Activated CD8-positive, alpha-beta memory T cell treated with anti-CD3 and anti-CD28 coated beads for 4 hours (primary cell): Measurements from ENCODE around the gene PNPLA2.

Experiments used
- DNase-seq, 2 donors: peaks; one replicate each; pipeline ENCODE4 v3.0.0-alpha.2; 2020; ENCODE audit warnings: low read depth in 2 of 2

PNPLA2 gene

DNA sequence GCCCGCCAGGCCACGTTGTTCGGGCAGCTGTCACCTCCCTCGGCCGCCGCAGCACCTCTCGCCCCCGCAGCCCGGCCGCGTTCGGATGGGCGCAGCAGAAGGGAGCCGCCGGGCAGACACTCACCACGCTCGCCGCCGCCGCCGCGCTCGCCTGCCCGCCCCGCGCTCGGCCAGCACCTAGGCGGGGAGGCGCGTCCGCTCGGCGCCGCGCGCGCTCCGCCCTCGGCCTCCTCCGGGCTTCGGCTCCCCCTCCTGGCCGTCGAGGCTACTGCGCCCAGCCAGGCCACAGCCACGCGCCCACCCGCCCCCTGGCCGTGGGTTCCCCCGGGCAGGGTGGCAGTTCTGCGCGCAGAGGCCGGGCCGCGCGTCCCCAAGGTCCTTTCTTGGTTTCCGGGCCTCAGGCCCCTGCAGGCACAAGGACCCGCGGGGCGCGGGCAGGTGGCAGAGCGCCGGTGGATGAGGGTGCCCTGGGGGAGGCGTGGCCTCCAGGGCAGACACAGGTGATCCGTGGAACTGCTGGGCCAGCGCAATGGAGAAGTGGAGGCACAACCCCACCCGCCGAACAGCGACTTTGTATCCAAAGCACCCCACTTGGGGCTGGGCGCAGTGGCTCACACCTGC is 20.5 kb upstream of the PNPLA2 start, which contains the start of gene SLC25A22:
SLC25A22 (minus strand) TSS at position 189 of the 621 bp plus-strand sequence. CDS start 3,275 bp downstream, outside the sequence.
- peak; percentile 54 to 65 for DNase-seq

DNA sequence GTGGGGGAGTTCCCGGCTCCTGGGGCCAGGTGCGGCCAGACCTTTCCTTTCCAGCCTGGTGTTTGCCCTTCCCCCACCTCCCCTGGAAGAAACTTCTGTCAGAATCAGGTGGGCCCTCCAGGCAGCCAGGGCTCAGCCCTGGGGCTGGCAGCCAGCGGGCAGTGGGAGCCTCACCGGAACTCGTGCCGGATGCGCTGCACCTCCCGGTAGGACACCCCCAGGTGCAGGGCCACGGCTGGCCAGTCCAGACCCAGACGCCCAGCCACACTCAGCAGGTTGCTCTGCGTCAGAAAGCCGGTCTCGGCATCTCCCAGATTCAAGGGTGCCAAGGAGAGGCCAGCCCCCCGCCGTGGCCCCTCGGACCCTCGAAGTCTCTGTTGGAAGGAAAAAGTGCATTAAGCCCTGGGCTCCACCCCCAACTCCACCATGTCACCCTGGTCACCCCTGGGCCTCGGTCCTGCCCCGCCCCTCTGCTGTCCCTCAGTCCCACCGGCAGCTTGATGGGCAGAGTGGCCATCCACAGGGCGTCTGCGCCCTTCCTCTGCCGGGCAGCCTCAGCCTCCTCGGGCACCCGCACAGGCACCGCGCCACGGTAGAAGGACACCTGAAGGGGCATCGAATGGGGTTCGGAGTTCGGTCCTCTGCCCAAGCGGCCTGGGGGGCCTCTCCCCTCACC is 18.9 kb upstream of the PNPLA2 start:
- no peak for DNase-seq

- no peak for DNase-seq
Observed at GRCh38 chr11:800473-800872, 18.2 kb upstream of the PNPLA2 start.

DNA sequence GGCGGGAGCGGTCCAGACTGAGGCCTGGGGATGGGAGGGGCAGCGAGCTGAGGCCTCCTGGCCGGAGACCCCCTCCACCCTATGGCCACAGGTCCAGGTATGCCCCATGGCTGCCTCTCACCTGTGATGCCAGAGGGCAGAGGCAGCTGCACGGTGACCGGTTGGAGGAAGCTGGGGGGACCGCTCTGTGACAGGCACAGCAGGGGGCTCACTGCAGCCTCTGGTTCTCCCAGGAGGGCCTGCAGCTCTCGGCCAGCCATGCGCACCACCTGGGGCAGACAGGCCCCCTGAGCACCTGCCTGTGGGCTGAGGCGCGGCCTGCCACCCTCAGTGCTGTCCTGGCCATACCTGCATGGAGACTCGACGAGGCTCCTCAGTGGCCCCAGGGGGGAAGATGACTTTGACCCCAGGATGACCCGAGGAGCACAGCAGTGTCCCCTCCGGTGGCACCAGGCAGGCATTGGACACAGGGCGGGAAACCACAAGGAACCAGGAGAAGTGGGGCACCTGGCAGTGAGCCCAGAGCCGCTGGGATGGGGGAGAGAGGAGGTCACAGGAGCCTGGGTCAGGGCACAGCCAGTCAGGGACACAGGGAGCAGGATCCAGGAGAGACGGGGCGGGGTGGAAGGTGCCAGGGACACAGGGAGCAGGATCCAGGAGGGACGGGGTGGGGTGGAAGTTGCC is 17.5 kb upstream of the PNPLA2 start:
- DNase-seq, result no peak

DNA sequence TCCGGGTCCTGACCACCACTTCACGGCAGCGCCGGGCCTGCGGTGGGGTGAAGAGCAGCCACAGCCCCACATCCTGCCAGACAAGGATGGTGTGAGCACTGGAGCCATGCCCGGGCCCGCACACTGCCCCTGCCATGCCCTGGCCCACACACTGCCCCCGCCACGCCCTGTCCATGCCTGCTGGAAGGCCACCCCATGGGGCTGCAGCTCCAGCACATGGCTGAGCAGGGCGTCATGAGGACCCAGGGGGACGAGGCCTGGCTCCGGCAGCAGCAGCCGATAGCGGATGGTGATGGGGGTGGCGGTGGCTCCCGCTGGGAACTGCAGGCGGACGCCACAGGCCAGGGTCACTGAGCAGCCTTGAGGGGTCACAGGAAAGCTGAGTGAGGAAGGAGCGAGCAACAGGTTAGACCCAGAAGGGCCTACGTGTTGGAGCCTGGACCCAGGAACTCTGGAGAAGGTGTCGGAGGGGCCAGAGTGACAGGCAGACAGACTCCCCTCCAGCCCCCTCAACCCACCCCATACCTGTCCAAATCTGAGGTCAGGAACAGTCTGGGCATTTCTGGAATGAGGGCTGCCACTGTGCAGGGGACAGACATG is 16.6 kb upstream of the PNPLA2 start:
- no peak for DNase-seq

- no peak for DNase-seq
Observed at GRCh38 chr11:802693-803466, 15.8 kb upstream of the PNPLA2 start.

- DNase-seq, result no peak
Observed at GRCh38 chr11:803467-803742, 15.3 kb upstream of the PNPLA2 start.

DNA sequence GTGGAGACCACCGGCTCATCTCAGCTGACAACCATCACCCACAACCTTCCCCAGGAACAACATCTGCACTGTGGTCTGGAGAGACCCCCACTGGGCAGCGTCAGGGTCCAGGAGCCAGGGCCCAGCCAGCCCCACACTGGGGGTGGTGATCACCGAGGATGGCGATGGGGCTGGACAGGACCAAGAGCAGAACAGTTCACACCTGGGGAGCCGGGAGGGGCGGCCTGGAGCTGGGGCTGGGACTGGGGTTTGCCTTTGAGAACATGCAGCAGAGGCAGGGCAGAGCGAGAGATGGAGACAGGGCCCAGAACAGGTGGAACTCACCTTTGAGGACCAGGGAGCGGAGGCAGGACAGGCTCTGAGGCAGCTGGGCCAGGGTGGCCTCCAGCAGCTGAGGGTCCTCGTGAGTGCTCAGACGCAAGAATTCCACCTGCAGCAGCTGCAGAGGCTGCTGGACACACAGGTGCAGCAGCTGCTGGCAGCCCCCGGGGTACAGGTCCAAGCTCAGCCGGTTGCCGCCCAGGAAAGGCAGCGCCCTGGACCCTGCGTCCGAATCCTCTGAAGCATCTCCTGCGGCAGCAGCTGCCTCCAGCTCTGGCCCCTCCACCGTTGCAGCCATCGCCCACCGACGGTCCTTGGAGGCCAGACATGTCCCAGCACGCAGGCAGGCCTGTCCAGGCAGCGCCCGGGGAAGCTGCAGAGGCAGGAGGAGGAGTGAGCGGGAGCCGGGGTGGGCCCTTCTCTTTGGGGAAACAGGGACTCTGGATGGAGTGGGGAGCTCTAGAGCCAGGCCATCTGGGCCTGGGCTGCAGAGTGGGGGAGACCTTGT is 14.7 kb upstream of the PNPLA2 start:
- DNase-seq, result no peak

GRCh38 chr11:804599-804964 is 14.1 kb upstream of the PNPLA2 start:
- no peak for DNase-seq

- no peak for DNase-seq
Observed at GRCh38 chr11:808427-809286, 10.1 kb upstream of the PNPLA2 start.

GRCh38 chr11:809287-810039 is 9.3 kb upstream of the PNPLA2 start, which contains the start of gene RPLP2:
RPLP2 (plus strand) TSS chr11:809967; CDS start chr11:810235, 268 bp downstream.
- DNase-seq, result peak; percentile 94 to 96

- DNase-seq, result no peak
Observed at GRCh38 chr11:810040-810567, 8.6 kb upstream of the PNPLA2 start.

DNA sequence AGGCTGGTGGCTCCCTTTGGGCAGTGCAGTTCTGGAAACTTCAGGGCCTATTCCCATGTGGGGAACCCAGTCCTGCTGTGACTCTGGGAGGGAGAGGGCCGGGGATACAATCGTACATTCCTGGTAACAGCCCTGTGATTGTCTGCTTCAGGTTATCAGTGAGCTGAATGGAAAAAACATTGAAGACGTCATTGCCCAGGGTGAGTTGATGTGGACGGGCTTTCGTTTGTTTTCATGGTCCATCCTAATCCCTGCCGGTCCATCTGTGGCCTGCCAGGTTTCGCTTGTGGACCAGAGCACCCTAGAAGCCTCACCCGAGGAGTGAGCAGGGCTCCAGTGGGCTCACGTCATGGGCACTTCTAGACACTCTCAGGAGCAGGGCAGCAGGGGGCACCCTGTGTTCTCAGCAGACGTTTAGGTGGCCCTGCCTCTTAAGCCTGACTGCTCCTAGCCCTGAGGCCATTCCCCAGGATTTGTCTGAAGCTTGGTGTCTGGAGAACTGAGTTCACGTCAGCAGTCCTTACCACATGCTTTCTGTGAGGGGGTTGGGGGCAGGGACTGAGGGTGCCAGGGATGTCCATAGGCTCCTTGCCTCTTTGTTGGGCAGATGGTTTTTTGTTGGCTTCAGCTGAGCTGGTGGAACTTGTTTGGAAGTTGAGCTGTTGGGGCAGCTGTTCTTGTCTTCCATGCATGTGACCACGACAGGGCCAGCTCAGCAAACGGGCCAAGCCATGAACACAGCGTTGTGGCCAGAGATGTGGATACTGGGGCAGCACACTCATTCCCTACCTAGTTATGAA is 7.1 kb upstream of the PNPLA2 start:
- DNase-seq, result no peak

DNA sequence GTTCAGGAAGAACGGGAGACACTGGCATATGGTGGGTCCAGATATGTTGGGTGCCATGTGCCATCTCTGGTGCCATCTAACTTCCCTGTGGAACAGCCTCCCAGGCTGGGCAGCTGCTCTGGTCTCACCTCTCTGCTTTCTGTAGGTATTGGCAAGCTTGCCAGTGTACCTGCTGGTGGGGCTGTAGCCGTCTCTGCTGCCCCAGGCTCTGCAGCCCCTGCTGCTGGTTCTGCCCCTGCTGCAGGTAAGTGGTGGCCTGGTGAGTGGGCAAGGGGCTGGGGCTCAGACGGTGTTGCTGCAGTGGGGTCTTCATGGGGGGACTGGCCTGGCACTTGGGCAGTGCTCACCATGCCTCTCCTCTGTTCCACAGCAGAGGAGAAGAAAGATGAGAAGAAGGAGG is 6.3 kb upstream of the PNPLA2 start:
- no peak for DNase-seq

GRCh38 chr11:813072-813455 is 5.7 kb upstream of the PNPLA2 start:
- DNase-seq, result no peak

DNA sequence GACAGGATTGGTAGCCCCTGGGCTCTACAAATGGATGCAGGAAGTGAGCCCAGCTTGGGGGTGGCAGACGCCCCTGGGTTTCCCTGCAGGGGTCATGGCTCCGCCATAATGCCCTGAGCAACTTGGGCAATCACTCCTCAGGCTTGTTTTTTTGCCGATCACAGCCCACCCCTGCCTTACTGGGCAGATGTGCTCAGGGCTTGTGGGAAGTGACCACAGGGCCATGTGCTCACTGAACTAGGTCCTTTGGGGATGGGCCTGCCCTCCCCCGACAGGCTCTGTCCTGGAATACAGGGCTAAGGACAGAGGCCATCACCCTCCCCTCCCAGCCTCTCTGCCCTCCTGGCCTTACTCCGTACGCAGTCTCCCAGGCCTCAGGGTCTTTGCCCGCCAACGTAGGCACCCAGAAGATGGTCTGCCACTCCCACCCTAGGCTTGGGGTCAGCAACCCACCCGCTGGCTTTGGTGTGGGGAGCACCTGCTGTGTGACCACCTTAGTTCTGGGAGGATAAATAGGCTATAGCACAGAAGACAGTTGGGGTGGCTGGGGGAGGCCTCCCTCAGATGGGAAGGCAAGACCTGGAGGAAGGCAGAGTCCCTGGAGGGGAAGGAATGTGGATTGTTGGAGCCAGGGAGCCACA is 5.1 kb upstream of the PNPLA2 start:
- no peak for DNase-seq

GRCh38 chr11:815675-816432 is 2.9 kb upstream of the PNPLA2 start:
- DNase-seq, result no peak
